Fibroblast of skin of scalp (primary cell): ENCODE measurements around the gene KLHL30.

ENCODE experiments used
- DNase-seq: peaks from one replicate; pipeline ENCODE4 v3.0.0-alpha.2; 2013

KLHL30 gene

GRCh38 chr2:238187618-238188548 is 49.4 kb downstream of the KLHL30 start:
- DNase-seq = no peak

DNA sequence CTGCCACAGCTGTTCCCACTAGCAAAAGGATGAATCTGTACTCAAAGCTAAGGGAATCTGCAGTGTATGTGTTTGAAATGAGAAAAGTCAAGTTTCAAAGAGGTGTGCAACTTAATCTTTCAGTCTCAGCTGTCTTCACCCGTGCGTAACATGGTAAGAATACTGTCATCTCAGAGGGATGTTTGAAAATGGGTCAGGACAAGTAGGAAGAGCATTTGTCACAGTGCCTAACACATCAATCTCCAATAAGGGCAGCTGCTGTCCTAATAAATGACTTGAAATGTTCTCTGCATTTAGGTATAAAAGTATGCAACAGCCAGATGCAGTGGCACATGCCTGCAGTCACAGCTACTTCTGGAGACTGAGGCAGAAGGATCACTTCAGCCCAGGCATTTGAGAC is 52.0 kb downstream of the KLHL30 start:
- DNase-seq = no peak
